Gastroesophageal sphincter (tissue), 3 donors: ENCODE results near the gene SEC24B.

ENCODE experiments used
- CTCF ChIP-seq, 4 experiments: fragments of 200-600 bp in 2 of 4; fragments of 450-650 bp in 2 of 4; sonication (generic) in 1 of 4; IDR thresholded peaks; one replicate each; pipeline ENCODE4 v1.5.1; 2017 to 2019; ENCODE audit warnings: antibody characterized with exemption in 4 of 4, mild to moderate bottlenecking in 2 of 4, moderate library complexity in 2 of 4
- POLR2A ChIP-seq, 2 donors: fragments of 450-650 bp; IDR thresholded peaks; one replicate each; pipeline ENCODE4 v1.6.1; 2017; ENCODE audit warnings: antibody characterized with exemption in 2 of 2, mild to moderate bottlenecking in 2 of 2, moderate library complexity in 1 of 2
- POLR2AphosphoS5 ChIP-seq: sonication (generic); formaldehyde crosslinking; IDR thresholded peaks from one replicate; pipeline ENCODE4 v1.6.1; 2017; ENCODE audit warnings: antibody characterized with exemption

GRCh38 chr4:109589119-109589518 is 155.5 kb downstream of the SEC24B start:
- TF ChIP-seq CTCF (IDR thresholded peaks at IDR 0.05), result no peak
- no peak for TF ChIP-seq POLR2A (IDR thresholded peaks at IDR 0.05)
- no peak for TF ChIP-seq POLR2AphosphoS5
